Stimulated activated CD4-positive, alpha-beta T cell treated with anti-CD3 and anti-CD28 coated beads, Interleukin-2, amount 100 ng/mL, for 4 hours (primary cell): ENCODE results near the gene MYO1B.

Experiments
- DNase-seq: peaks from one replicate; pipeline ENCODE4 v3.0.0-alpha.2; 2020; ENCODE audit warnings: low read depth

MYO1B gene

DNA sequence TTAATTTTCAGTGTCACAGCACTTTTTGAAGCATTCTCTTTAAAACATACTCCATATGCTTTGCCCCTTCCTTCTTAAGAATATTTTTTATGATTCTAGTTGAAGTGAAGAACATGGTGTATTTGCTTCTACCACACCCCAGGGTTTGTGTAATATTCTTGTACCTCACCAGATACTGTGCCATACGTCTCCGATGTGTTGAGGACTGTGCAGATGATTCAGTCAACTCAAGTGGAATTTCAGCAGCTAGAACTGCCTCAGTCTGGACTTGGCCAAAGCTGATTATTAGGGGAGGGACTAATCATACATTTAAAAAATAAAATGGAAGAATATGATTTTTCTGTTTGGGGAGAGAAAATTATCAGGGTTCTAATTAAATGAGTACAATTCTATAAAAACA, 115.7 kb downstream of the MYO1B start:
- DNase-seq, result no peak

DNA sequence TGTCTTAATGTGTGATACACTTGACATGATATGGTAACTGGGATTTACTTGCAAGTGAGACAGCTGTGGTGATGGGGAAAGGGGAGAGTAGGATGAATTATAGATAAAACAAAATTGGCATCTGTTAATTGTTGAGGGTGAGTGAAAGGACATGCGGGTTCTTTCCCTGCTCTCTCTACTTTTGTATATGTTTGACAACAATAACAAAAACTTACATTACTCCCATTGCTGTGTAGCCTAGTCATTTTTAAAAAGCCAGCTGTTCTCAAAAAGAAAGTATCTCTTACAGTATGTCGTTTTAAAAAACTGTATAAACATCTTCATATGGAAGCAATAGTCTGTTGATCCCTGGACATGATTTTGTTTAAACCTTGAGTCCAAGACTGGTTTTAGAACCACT, 117.6 kb downstream of the MYO1B start:
- DNase-seq, result no peak

GRCh38 chr2:191363267-191363666, 118.1 kb downstream of the MYO1B start:
- no peak for DNase-seq

DNA sequence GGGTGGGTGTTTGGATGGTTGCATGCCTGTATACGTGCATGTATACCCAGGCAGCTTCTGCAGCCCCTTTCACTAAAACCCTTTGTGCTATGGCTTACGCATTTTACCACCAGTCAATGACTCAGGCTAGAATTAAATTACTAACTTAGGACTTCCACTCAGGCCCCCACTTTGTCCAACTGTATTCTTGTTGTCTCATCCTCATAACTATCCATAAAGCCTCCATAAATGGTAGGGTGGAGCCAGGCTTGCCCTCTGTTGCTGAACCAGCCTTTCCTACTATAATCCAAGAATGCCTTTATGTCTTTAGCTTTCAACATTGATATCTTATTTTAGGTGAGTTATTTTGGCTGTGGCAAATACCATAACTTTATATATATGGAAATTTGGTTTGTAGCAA, 119.9 kb downstream of the MYO1B start:
- no peak for DNase-seq

DNA sequence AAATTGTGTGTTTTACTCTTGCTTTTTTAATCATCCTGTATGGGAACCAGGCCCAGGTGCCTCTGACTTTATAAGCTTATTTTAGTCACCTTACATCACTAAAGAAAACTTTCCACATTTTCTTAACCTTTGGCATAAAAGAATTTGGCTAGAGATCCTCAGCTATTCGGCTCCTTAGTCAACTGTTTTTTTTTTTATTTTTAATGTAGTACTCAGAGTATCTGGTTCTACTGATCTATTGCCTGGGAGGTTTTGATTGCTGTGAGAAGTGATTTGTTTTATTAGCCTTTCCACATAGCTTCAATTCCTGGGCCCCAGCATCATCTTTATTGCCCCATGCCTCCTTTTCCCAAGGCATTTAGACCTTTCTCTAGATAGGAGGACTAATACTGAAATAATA, 121.0 kb downstream of the MYO1B start:
- no peak for DNase-seq

DNA sequence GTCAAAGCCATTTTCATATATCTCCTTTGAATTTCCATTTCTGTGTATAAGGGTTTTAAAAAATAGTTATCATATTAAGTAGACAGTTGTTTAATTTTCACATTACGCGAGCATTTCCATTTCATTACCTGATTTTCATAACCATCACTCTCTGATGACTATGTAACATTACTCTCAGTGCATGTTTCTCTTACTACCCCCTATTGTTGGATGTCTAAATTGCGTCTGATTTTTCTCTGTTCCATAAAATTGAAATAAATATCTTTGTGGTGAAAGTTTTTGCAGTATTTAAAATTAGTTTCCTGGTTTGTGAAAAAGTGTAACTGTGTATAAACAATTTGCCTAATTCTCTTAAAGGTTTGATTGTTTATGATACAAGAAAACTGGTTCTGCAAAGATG, 123.8 kb downstream of the MYO1B start:
- DNase-seq, result no peak

DNA sequence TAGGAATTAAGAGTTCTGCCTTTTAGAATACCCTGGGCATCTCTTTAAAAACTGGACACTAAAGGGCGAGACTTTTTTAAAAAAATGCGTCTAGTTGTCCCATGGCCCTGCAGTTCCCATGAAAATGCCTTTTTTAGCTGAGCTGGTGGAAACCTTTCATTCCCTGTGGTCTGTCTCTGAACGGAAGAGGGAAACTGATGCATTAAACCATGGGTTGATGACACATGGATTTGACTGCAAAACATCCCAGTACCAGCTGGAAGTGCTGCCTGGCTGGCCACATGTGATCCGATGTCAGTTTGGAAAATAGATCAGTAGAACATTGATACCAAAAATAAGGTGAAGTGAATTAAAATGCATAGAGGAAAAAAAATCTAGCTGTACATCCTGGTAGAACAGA, 129.2 kb downstream of the MYO1B start:
- DNase-seq, result no peak

DNA sequence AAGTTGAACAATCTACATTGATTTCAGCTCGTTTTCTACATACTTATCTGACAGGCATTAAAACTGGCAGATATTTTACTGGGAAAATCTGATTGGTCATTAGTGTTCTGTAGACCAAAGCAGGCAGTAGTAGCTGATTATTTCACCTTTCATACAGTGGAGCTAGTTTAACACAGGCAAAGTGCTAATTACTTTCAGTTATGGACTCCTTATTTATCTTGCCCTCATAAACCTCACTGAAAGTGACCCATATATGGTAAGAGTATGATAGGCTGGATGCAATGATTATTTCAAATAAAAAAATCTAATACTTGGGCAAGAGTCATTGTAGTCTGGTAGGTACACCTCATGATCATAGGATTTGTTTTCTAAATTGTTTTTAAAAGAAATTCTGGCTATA, 129.7 kb downstream of the MYO1B start:
- DNase-seq, result no peak

DNA sequence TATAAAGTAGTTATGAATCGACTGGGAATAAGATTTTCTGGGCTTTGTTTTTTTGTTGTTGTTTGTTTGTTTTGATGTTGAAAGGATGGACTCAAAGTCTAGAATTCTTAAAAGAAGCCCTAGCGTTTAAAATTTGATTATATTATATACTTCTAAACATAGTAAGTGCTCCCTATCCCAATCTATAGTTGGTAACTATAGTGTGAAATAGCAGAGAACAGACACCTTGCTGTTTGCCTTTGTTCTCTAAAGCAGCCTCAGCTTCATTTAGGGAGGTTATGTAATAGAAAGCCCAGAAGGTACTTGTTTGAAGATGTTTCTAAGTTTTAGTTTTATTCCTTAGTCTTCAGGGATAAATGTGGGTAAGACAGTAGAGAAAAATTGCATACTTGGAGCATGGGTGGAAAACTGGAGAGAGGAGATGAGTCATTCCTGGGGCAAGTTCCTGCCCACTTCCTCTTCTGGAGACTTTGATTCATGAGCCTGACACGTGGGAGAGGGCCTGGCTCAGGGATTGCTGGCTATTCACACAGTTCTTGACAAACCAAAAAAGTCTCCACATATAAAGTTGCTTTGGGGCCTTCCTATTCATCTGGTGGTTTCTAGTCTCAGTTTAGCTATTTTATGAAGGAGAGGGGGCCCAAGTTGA, 131.9 kb downstream of the MYO1B start:
- no peak for DNase-seq

DNA sequence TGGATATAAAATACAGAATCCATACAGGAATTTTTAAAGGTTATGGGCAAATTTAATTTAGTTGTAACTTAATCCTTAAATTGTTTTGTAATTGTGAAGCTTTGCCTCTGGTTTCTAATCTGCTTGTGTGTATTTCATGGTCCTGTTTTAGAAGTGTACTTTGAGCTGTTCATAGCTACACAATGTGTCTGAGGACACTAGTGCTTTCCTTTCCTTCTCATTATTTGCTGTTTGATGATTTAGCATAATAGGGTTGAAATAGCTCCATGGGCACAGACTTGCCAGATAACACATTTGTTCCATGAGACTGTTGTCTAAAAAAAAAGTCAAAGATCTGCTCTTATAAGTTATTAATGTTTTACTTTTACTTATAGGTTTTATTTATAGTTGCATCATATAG, 134.2 kb downstream of the MYO1B start:
- DNase-seq, result no peak

DNA sequence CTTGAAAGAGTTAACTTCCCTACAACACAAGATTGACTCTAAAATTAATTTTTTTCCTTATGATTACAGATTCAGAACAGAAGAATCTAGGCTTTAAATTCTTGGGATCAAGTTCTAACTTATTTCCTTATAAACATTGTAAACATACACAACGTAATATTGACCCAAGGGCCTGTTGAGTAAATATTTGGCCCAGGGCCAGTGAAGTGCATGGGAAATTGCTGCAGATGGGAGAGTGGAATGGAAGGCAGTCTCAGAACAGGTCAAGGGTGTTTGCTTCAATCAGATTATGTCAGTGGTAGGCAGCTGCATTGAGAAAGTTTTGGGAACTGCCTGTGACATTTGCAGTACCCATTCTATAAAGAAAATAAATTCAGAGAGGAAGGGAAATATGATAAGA, 137.6 kb downstream of the MYO1B start:
- DNase-seq, result no peak

- DNase-seq, result no peak
These were observed 138.3 kb downstream of the MYO1B start for GRCh38 chr2:191383486-191383885.

DNA sequence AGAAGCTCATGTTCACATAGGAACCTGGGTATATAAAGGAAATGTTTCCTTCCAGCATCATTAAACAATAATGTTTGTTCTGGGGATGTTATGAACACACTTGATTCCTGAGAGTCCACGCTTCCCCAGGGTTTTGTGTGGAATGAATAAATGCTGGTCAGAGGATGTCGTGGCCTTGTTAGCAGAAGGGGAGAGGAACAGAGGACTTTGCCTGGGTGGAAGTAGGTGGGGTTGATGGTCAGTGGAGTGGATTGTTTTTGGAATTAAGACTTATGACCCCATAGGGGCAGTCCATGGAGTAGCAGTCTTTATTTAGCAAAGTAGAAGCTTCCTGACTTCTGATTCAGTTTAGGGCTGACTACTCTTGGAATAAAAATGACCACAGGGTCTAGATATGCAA, 139.6 kb downstream of the MYO1B start:
- no peak for DNase-seq

GRCh38 chr2:191385416-191386160, 140.4 kb downstream of the MYO1B start:
- DNase-seq, result no peak

DNA sequence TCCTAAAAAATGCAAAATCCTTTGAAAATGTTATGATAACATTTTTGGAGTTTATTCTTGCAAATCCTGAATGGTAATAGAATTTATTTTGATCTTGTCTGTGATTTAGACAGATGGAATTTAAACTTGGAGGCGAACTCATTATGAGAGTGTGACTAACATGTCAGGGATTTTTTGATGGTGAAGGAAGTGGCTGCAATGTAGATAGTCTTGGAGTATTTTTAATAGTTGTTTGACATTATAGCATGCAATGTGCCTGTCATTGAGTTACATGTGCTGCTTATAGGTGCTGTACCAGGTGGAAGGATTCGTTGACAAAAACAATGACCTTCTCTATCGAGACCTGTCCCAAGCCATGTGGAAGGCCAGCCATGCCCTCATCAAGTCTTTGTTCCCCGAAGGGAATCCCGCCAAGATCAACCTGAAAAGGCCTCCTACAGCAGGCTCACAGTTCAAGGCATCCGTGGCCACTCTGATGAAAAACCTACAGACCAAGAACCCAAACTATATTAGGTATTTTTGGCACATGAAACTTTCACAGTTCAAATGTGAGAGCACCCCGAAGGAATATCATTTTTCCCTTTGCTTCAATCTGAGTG, 141.8 kb downstream of the MYO1B start:
- no peak for DNase-seq

DNA sequence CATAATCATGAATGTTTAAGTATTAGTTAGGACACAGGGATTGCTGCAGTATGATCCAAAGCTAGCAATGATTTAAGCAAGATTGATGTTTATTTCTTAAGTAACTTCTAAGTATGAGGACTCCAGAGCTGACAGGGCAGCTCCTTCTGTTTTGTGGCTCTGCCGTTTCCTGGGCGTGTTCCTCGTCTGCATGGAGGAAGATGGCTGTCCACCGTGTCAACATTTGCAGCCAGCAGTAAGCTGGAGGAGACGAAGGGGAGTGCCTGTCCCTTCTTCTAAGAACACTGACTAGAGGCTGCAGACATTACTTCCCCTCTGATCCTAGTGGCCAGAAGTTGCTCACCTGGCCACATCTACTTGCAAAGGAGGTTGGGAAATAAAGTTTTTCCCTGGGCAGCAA, 144.1 kb downstream of the MYO1B start:
- no peak for DNase-seq

DNA sequence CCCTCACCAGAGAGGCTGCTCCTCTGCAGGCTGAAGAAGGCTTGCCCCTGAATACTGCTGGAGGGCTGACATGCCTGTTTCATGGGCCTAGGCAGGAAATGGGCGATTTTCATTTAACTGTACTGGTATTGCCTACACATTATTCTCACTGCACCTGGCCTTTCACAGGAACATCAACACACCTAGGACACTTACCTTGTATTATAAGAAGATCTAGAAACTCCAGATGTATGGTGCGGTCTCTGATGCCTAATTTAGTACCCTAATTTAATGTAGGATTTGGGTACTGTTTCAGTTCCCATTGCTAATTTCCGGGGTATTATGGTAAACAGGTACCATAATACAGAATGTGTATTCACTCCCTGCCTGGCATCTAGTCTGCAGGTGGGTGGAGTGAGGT, 146.0 kb downstream of the MYO1B start:
- DNase-seq, result no peak

DNA sequence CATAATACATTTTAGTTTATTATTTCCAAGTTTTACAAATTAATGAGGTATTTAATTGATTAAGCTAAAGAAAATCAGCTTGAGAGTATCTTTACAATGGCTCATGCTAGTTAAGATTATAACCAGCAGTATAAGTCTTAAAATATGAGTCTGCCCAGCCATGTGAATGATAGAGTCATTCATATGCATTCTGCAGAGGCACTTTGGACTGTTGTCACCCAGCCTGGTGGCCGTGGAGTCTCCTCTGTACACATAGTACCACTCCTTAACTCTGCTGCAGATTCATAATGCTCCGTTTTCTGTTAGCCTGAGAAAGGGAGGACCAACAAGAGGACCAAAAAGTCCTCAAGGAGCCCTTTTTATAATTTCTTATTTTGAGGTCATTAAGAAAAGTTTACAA, 148.8 kb downstream of the MYO1B start:
- no peak for DNase-seq

- DNase-seq, result no peak
These were observed 151.6 kb downstream of the MYO1B start for GRCh38 chr2:191396794-191397193.

- DNase-seq, result no peak
These were observed 154.4 kb downstream of the MYO1B start for GRCh38 chr2:191399601-191400000.

- no peak for DNase-seq
These were observed 156.1 kb downstream of the MYO1B start for GRCh38 chr2:191401287-191401686.

GRCh38 chr2:191402966-191403565, 157.9 kb downstream of the MYO1B start:
- no peak for DNase-seq

DNA sequence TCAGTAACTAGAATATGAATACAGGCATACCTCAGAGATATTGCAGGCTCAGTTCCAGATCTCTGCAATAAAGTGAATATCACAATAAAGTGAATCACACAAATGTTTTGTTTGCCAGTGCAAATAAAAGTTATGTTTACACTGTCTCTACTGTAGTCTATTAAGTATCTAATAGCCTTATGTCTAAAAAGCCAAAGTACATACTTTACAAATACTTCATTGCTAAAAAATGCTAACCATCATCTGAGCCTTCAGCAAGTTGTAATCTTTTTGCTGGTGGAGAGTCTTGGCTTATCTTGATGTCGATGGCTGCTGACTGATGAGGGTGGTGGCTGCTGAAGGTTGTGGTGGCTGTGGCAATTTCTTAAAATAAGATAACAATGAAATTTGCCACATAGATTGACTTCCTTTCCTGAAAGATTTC, 159.4 kb downstream of the MYO1B start:
- DNase-seq, result no peak
